GM23248 (cell line): Measurements from ENCODE around the gene CCNY.

Source experiments
- EZH2 ChIP-seq: fragments of 200-600 bp; sonication (generic); IDR thresholded peaks from 2 replicates; pipeline ENCODE4 v1.6.1; 2018; ENCODE audit warnings: antibody characterized with exemption, mild to moderate bottlenecking; ENCODE audit not compliant: insufficient read depth, poor library complexity, severe bottlenecking
- EZH2phosphoT487 ChIP-seq: fragments of 200-600 bp; sonication (generic); IDR thresholded peaks from 2 replicates; pipeline ENCODE4 v1.6.1; 2018; ENCODE audit warnings: antibody characterized with exemption, moderate library complexity, mild to moderate bottlenecking, low read depth; ENCODE audit not compliant: insufficient read depth

- no peak for TF ChIP-seq EZH2
- no peak for TF ChIP-seq EZH2phosphoT487
Observed at GRCh38 chr10:35364808-35365207, 28.5 kb downstream of the CCNY start.
